ENCODE results near the gene SERPINA5. TPM values are rescaled to one million over a fixed set of nuclear protein-coding genes. Genes with fewer than 3 reads are reported as not detected.

The SERPINA5 gene
- total RNA-seq, 1 experiment from 2014 or later: 0.35 TPM

GRCh38 chr14:94622653-94623421 is 41.6 kb downstream of the SERPINA5 start:
- TF ChIP-seq CTCF (IDR thresholded peaks at IDR 0.05; ENCODE audit: unreplicated experiment): no peak
- ChIA-PET POLR2A (no interaction called here), CTCF (no interaction called here)
- DNase-seq (ENCODE audit: unreplicated experiment): no peak
- peaks cover 25% of the 10 kb centered on the region for H3K9me3 Mint-ChIP-seq (ENCODE audit: unreplicated experiment)
- peaks cover 29% of the 10 kb centered on the region for H3K36me3 Mint-ChIP-seq (ENCODE audit: insufficient read depth, unreplicated experiment)
- no peaks in the 10 kb centered on the region for H3K27me3 Mint-ChIP-seq (ENCODE audit: insufficient read depth, unreplicated experiment)
- no peak overlapping the region for H3K27ac Mint-ChIP-seq (ENCODE audit: low read depth, unreplicated experiment)
- no TSS peak for BruUV-seq (replicated peaks)
- H3K4me3 Mint-ChIP-seq (ENCODE audit: unreplicated experiment): no peak overlapping the region
- intact Hi-C loops (cut with micrococcal nuclease): no loop called here
- H3K4me1 Mint-ChIP-seq (ENCODE audit: insufficient read depth, unreplicated experiment): no peaks in the 10 kb centered on the region

GRCh38 chr14:94623422-94623809 is 42.2 kb downstream of the SERPINA5 start:
- CTCF ChIA-PET: interaction anchor here (1.1 kb wide), 1 partner anchor 11 kb away, joined by 3 read pairs; the partner anchor contains the start of gene SERPINA3

GRCh38 chr14:94623856-94624499 is 42.8 kb downstream of the SERPINA5 start:
- peaks cover 14% of the 10 kb centered on the region for H3K9me3 Mint-ChIP-seq (ENCODE audit: unreplicated experiment)
- CTCF ChIA-PET: interaction anchor here (0.6 to 1.1 kb wide), 2 partner anchors 12 to 66 kb away, joined by 3 read pairs; partner anchors contain the start of gene SERPINA3
- DNase-seq (ENCODE audit: unreplicated experiment): no peak

More at GRCh38 chr14:94623422-94623809, 42.2 kb downstream of the SERPINA5 start:
- Mint-ChIP-seq H3K4me3 (ENCODE audit: unreplicated experiment) (no peak overlapping the region), H3K4me1 (ENCODE audit: insufficient read depth, unreplicated experiment) (no peaks in the 10 kb centered on the region), H3K9me3 (ENCODE audit: unreplicated experiment) (peaks cover 19% of the 10 kb centered on the region), H3K27ac (ENCODE audit: low read depth, unreplicated experiment) (no peak overlapping the region), H3K36me3 (ENCODE audit: insufficient read depth, unreplicated experiment) (peaks cover 27% of the 10 kb centered on the region), H3K27me3 (ENCODE audit: insufficient read depth, unreplicated experiment) (no peaks in the 10 kb centered on the region)
- POLR2A ChIA-PET: no interaction called here
- BruUV-seq (replicated peaks): no TSS peak
- no peak for DNase-seq (ENCODE audit: unreplicated experiment)
- intact Hi-C loops (cut with micrococcal nuclease): no loop called here
- no peak for TF ChIP-seq CTCF (IDR thresholded peaks at IDR 0.05; ENCODE audit: unreplicated experiment)

More at GRCh38 chr14:94623856-94624499, 42.8 kb downstream of the SERPINA5 start:
- POLR2A ChIA-PET: interaction anchor here (0.6 to 0.7 kb wide), 2 partner anchors 30 to 166 kb away, joined by 3 read pairs; no protein-coding TSS in a partner anchor
- Mint-ChIP-seq H3K27me3 (ENCODE audit: insufficient read depth, unreplicated experiment) (no peaks in the 10 kb centered on the region), H3K4me3 (ENCODE audit: unreplicated experiment) (no peak overlapping the region), H3K4me1 (ENCODE audit: insufficient read depth, unreplicated experiment) (no peaks in the 10 kb centered on the region), H3K36me3 (ENCODE audit: insufficient read depth, unreplicated experiment) (peaks cover 26% of the 10 kb centered on the region), H3K27ac (ENCODE audit: low read depth, unreplicated experiment) (no peak overlapping the region)
- TF ChIP-seq CTCF (IDR thresholded peaks at IDR 0.05; ENCODE audit: unreplicated experiment): no peak
- intact Hi-C loops (cut with micrococcal nuclease): no loop called here
- BruUV-seq (replicated peaks): no TSS peak
